OCI-LY7 (cell line): Measurements from ENCODE around the gene PRADC1.

Source experiments
- CTCF ChIP-seq: fragments of 200-600 bp; sonication (generic); conservative IDR thresholded peaks from 2 replicates; pipeline ENCODE4 v1.5.1; 2014; ENCODE audit warnings: mild to moderate bottlenecking, antibody characterized with exemption, low read length, moderate library complexity, mixed read lengths
- EZH2phosphoT487 ChIP-seq: fragments of 200-600 bp; sonication (generic); IDR thresholded peaks from 2 replicates; pipeline ENCODE4 v1.6.1; 2018; ENCODE audit warnings: low read depth, borderline replicate concordance, mild to moderate bottlenecking, mixed run types, antibody characterized with exemption, low read length, moderate library complexity, mixed read lengths

GRCh38 chr2:73262108-73262651 lies 29.1 kb upstream of the PRADC1 start:
- TF ChIP-seq CTCF (no peak), EZH2phosphoT487 (no peak)
